HEK293 (cell line): ENCODE results near the gene DOCK7.

ENCODE experiments used
- CTCF ChIA-PET: fragments of 350-600 bp; formaldehyde crosslinking; extraction: SDS; loops from one replicate; lab custom pipeline; 2021; ENCODE audit warnings: antibody characterized with exemption; lab: Yijun Ruan, JAX
- POLR2A ChIA-PET: fragments of 300-600 bp; formaldehyde crosslinking; extraction: SDS; loops from one replicate; lab custom pipeline; 2020; ENCODE audit warnings: antibody characterized with exemption, inconsistent platforms; lab: Yijun Ruan, JAX
- H3K27ac ChIP-seq: fragments of 200-500 bp; sonication (Bioruptor generic); 2 replicates; pipeline ENCODE4 v1.5.1; 2014; ENCODE audit warnings: low read depth, low read length, control low read depth, inconsistent platforms; ENCODE audit errors: extremely low read depth
- H3K36me3 ChIP-seq, 2 experiments: fragments of 200-500 bp in 1 of 2; sonication (Bioruptor generic) in 1 of 2; 1 replicate in 1 of 2; 2 replicates in 1 of 2; pipeline ENCODE4 v1.5.1; 2014 to 2017; ENCODE audit warnings: inconsistent platforms in 2 of 2, low read length in 2 of 2; ENCODE audit not compliant: control insufficient read depth in 2 of 2, insufficient read depth in 1 of 2
- H3K4me1 ChIP-seq: fragments of 200-500 bp; sonication (Bioruptor generic); 2 replicates; pipeline ENCODE4 v1.5.1; 2014; ENCODE audit warnings: mild to moderate bottlenecking, low read length, inconsistent platforms; ENCODE audit not compliant: control insufficient read depth, insufficient read depth
- H3K4me3 ChIP-seq: 2 replicates; pipeline ENCODE4 v1.5.1; 2011; ENCODE audit warnings: low read depth, mild to moderate bottlenecking, control low read depth, low read length, moderate library complexity
- H3K9me3 ChIP-seq: fragments of 200-500 bp; sonication (Bioruptor generic); 2 replicates; pipeline ENCODE4 v1.5.1; 2014; ENCODE audit warnings: low read depth, low read length, inconsistent platforms; ENCODE audit not compliant: control insufficient read depth, insufficient read depth
- FEZF1 ChIP-seq: fragments of 450-650 bp; formaldehyde crosslinking; IDR thresholded peaks from 2 replicates; pipeline ENCODE4 v1.5.1; 2016; ENCODE audit warnings: missing biosample characterization, missing genetic modification characterization
- GLIS2 ChIP-seq: fragments of 450-650 bp; formaldehyde crosslinking; IDR thresholded peaks from 2 replicates; pipeline ENCODE4 v1.5.1; 2016; ENCODE audit warnings: missing biosample characterization, missing genetic modification characterization
- PRDM1 ChIP-seq: fragments of 450-650 bp; formaldehyde crosslinking; IDR thresholded peaks from 2 replicates; pipeline ENCODE4; 2016; ENCODE audit warnings: missing biosample characterization, missing genetic modification characterization
- SCRT2 ChIP-seq: fragments of 450-650 bp; formaldehyde crosslinking; IDR thresholded peaks from 2 replicates; pipeline ENCODE4 v1.5.1; 2016; ENCODE audit warnings: missing biosample characterization, missing genetic modification characterization
- WT1 ChIP-seq: fragments of 450-650 bp; formaldehyde crosslinking; IDR thresholded peaks from 2 replicates; pipeline ENCODE4 v1.5.1; 2016; ENCODE audit warnings: missing biosample characterization, missing genetic modification characterization
- ZBTB20 ChIP-seq: fragments of 450-650 bp; formaldehyde crosslinking; IDR thresholded peaks from 2 replicates; pipeline ENCODE4 v1.5.1; 2016; ENCODE audit warnings: missing biosample characterization, missing genetic modification characterization
- ZBTB48 ChIP-seq: fragments of 450-650 bp; formaldehyde crosslinking; IDR thresholded peaks from 2 replicates; pipeline ENCODE4 v1.5.1; 2016; ENCODE audit warnings: missing biosample characterization, missing genetic modification characterization
- ZBTB8A ChIP-seq: fragments of 450-650 bp; formaldehyde crosslinking; IDR thresholded peaks from 2 replicates; pipeline ENCODE4 v1.5.1; 2016; ENCODE audit warnings: missing biosample characterization, missing genetic modification characterization
- ZFHX2 ChIP-seq: fragments of 450-650 bp; formaldehyde crosslinking; conservative IDR thresholded peaks from 2 replicates; pipeline ENCODE4 v1.5.1; 2016; ENCODE audit warnings: missing biosample characterization, missing genetic modification characterization
- ZNF10 ChIP-seq: fragments of 450-650 bp; formaldehyde crosslinking; IDR thresholded peaks from 2 replicates; pipeline ENCODE4 v1.5.1; 2017; ENCODE audit warnings: missing biosample characterization, missing genetic modification characterization
- ZNF23 ChIP-seq: fragments of 450-650 bp; formaldehyde crosslinking; IDR thresholded peaks from 2 replicates; pipeline ENCODE4 v1.5.1; 2016; ENCODE audit warnings: missing biosample characterization, missing genetic modification characterization, borderline replicate concordance
- ZNF521 ChIP-seq: fragments of 450-650 bp; formaldehyde crosslinking; IDR thresholded peaks from 2 replicates; pipeline ENCODE4 v1.5.1; 2017; ENCODE audit warnings: missing biosample characterization, mild to moderate bottlenecking, missing genetic modification characterization
- ZNF777 ChIP-seq: fragments of 450-650 bp; formaldehyde crosslinking; IDR thresholded peaks from 2 replicates; pipeline ENCODE4 v1.5.1; 2017; ENCODE audit warnings: missing biosample characterization, missing genetic modification characterization, borderline replicate concordance
- ZSCAN30 ChIP-seq: fragments of 450-650 bp; IDR thresholded peaks from 2 replicates; pipeline ENCODE4 v1.5.1; 2018; ENCODE audit warnings: missing biosample characterization, mild to moderate bottlenecking, missing genetic modification characterization, moderate library complexity
- TF ChIP-seq, protein P1 (sequence below): fragments of 450-650 bp; formaldehyde crosslinking; IDR thresholded peaks from 2 replicates; pipeline ENCODE4 v1.5.1; 2016; ENCODE audit warnings: missing biosample characterization, missing genetic modification characterization
- TF ChIP-seq, protein P2 (sequence below): fragments of 450-650 bp; formaldehyde crosslinking; IDR thresholded peaks from 2 replicates; pipeline ENCODE4 v1.5.1; 2016; ENCODE audit warnings: missing biosample characterization, missing genetic modification characterization

The DOCK7 gene

DNA sequence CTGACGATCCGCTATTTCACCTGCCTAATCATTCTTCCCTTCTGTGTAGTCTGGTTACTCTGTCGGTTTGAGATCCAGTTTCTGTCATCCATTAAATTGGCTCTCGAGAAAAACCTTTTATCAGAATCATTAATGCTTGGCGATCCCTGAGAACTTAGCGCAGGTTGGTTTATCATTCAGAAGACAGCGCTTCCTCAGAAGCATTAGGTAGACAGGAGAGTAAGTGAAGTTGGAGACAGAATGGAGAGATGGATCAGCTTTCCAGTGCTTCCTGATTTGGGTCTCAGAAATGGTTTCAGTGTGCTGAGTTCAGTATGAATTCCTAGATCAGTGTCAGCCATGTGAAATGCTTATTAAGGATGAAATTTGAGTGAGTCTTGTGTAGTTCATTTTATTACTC, 250.0 kb downstream of the DOCK7 start (continued):
- TF ChIP-seq ZNF521 (tag by site-specific recombination) (no peak), FEZF1 (no peak)

DNA sequence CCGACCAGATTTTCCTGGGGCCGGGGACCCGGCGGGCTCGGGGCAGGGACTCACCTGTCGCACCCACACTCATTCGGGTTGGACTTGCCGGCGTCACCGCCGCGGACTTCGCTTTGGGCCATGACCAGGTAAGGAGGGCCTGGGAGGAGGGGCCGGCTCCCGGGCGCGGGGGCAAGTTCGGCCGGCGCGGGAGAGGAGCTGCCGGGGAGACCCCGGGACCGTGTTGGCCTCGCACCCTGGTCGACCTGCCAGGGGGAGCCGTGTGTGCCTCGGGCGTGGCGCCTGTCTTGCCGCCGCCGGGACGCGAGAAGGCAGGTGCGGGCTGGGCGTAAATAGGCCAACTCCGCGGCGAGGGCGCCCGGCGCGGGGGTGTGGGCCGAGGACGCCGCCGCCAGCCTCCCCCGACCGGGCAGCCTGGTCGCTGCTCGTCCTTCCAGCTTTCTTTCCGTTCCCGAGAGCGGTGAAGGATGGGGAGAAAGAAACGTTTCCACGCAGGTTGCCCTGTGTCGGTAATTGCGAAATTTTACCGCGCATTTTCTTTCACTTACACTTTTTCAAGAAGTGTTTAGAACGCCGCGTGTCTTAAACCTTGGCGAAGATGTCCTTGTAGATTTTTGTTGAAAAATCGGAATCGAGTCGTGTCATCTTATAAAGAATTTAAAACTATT, 250.8 kb downstream of the DOCK7 start:
- TF ChIP-seq PRDM1 (tag by site-specific recombination) (peak; percentile 64), ZFHX2 (tag by site-specific recombination) (peak; percentile 22; the same call in 1 of the 2 replicates), ZNF777 (no peak), GLIS2 (tag by site-specific recombination) (peak; percentile 61; the same call in 1 of the 2 replicates), ZNF23 (tag by site-specific recombination) (0 out of 2 replicates have a peak, but pooled peaks have one; percentile 18), ZBTB48 (tag by site-specific recombination) (peak; percentile 23; the same call in 1 of the 2 replicates), SCRT2 (tag by site-specific recombination) (peak; percentile 65; the same call in 1 of the 2 replicates), ZBTB8A (tag by site-specific recombination) (peak; percentile 44), ZBTB20 (tag by site-specific recombination) (peak; percentile 92), WT1 (tag by site-specific recombination) (no peak; the same call in 1 of the 2 replicates), ZNF10 (tag by site-specific recombination) (no peak), ZSCAN30 (tag by site-specific recombination) (no peak)
- TF ChIP-seq, protein P1, sequence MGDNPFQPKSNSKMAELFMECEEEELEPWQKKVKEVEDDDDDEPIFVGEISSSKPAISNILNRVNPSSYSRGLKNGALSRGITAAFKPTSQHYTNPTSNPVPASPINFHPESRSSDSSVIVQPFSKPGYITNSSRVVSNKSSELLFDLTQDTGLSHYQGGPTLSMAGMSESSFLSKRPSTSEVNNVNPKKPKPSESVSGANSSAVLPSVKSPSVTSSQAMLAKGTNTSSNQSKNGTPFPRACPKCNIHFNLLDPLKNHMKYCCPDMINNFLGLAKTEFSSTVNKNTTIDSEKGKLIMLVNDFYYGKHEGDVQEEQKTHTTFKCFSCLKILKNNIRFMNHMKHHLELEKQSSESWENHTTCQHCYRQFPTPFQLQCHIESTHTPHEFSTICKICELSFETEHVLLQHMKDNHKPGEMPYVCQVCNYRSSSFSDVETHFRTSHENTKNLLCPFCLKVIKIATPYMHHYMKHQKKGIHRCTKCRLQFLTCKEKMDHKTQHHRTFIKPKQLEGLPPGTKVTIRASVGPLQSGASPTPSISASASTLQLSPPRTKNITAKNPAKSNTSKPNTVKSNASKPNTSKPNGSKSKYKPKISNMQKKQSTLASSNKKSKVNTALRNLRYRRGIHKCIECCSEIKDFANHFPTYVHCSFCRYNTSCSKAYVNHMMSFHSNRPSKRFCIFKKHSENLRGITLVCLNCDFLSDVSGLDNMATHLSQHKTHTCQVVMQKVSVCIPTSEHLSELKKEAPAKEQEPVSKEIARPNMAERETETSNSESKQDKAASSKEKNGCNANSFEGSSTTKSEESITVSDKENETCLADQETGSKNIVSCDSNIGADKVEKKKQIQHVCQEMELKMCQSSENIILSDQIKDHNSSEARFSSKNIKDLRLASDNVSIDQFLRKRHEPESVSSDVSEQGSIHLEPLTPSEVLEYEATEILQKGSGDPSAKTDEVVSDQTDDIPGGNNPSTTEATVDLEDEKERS (tag by site-specific recombination): no peak
- TF ChIP-seq, protein P2, sequence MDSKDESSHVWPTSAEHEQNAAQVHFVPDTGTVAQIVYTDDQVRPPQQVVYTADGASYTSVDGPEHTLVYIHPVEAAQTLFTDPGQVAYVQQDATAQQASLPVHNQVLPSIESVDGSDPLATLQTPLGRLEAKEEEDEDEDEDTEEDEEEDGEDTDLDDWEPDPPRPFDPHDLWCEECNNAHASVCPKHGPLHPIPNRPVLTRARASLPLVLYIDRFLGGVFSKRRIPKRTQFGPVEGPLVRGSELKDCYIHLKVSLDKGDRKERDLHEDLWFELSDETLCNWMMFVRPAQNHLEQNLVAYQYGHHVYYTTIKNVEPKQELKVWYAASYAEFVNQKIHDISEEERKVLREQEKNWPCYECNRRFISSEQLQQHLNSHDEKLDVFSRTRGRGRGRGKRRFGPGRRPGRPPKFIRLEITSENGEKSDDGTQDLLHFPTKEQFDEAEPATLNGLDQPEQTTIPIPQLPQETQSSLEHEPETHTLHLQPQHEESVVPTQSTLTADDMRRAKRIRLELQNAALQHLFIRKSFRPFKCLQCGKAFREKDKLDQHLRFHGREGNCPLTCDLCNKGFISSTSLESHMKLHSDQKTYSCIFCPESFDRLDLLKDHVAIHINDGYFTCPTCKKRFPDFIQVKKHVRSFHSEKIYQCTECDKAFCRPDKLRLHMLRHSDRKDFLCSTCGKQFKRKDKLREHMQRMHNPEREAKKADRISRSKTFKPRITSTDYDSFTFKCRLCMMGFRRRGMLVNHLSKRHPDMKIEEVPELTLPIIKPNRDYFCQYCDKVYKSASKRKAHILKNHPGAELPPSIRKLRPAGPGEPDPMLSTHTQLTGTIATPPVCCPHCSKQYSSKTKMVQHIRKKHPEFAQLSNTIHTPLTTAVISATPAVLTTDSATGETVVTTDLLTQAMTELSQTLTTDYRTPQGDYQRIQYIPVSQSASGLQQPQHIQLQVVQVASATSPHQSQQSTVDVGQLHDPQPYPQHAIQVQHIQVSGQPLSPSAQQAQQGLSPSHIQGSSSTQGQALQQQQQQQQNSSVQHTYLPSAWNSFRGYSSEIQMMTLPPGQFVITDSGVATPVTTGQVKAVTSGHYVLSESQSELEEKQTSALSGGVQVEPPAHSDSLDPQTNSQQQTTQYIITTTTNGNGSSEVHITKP (tag by site-specific recombination): peak; percentile 49; the same call in 1 of the 2 replicates
- H3K27ac ChIP-seq: peak overlapping the region; percentile 98
- H3K9me3 ChIP-seq: no peaks in the 10 kb centered on the region
- peak overlapping the region; percentile 98 for H3K4me3 ChIP-seq
- no peaks in the 10 kb centered on the region for H3K4me1 ChIP-seq
- ChIA-PET CTCF (interaction anchor here (0.5 to 1.2 kb wide), 3 partner anchors 46 to 261 kb away, joined by 3 read pairs; no protein-coding TSS in a partner anchor), POLR2A (interaction anchor here (2.5 kb wide), 1 partner anchor 13 kb away, joined by 11 read pairs; no protein-coding TSS in a partner anchor)
- peaks cover 10 to 18% of the 10 kb centered on the region in 2 experiments for H3K36me3 ChIP-seq
